GM12878 (cell line): ENCODE data around the gene BBOF1. TPM values are rescaled to one million over a fixed set of nuclear protein-coding genes. Genes with fewer than 3 reads are reported as not detected.

Experiments
- ATAC-seq: fragments of 200-7000 bp; cut with Tn5 transposase; 3 replicates; pipeline ENCODE4 v1.9.1; 2020; ENCODE audit warnings: mild to moderate bottlenecking, moderate library complexity
- BruUV-seq: library from RNA; stranded (reverse); fragments of 400-500 nt; replicated peaks from 2 replicates; lab custom pipeline; 2021; lab: Mats Ljungman, UMichigan
- CTCF ChIA-PET: fragments of 300-600 bp; sonication (Branson Sonifier 250); formaldehyde crosslinking; extraction: SDS; loops from one replicate; lab custom pipeline; 2021; ENCODE audit warnings: inconsistent platforms; lab: Yijun Ruan, JAX
- POLR2A ChIA-PET: fragments of 350-600 bp; formaldehyde crosslinking; extraction: SDS; loops from one replicate; lab custom pipeline; 2021; ENCODE audit warnings: inconsistent platforms; lab: Charles Lee
- RAD21 ChIA-PET: fragments of 300-600 bp; sonication (Branson Sonifier 250); formaldehyde crosslinking; loops from one replicate; lab custom pipeline; 2023; ENCODE audit warnings: antibody characterized with exemption; ENCODE audit not compliant: unreplicated experiment; lab: Charles Lee
- SMC1A ChIA-PET: fragments of 300-600 bp; sonication (Branson Sonifier 250); formaldehyde crosslinking; loops from one replicate; lab custom pipeline; 2023; ENCODE audit not compliant: unreplicated experiment, uncharacterized antibody; lab: Charles Lee
- DNase-seq: peaks from one replicate; pipeline ENCODE4 v3.0.0-alpha.2; 2011; ENCODE audit warnings: low read depth, low spot score
- FAIRE-seq: peaks from 3 replicates; lab custom pipeline; 2011; peaks lifted over from hg19 to GRCh38; lab: Jason Lieb, UNC
- H2AFZ ChIP-seq: 2 replicates; pipeline ENCODE4 v1.6.0; 2011; ENCODE audit warnings: low read depth, low read length, control low read depth; ENCODE audit not compliant: control insufficient read depth
- H3K27ac ChIP-seq: 2 replicates; pipeline ENCODE4 v1.5.1; 2011; ENCODE audit warnings: control low read depth; ENCODE audit not compliant: control insufficient read depth, insufficient read depth
- H3K27me3 ChIP-seq, 2 experiments: replicated peaks in 1 of 2; 2 replicates each; pipeline versions ENCODE4 v1.6.0 to v1.6.1; 2011; ENCODE audit warnings: low read length in 1 of 2; ENCODE audit not compliant: control insufficient read depth in 2 of 2, insufficient read depth in 2 of 2
- H3K36me3 ChIP-seq, 2 experiments: 2 replicates each; pipeline ENCODE4 v1.5.1; 2011; ENCODE audit warnings: low read length in 1 of 2; ENCODE audit not compliant: control insufficient read depth in 2 of 2, insufficient read depth in 2 of 2
- H3K4me1 ChIP-seq: 2 replicates; pipeline ENCODE4 v1.6.1; 2011; ENCODE audit warnings: mild to moderate bottlenecking, low read length, moderate library complexity, mixed read lengths; ENCODE audit not compliant: control insufficient read depth, insufficient read depth
- H3K4me2 ChIP-seq: 2 replicates; pipeline ENCODE4 v1.6.0; 2011; ENCODE audit warnings: control low read depth; ENCODE audit not compliant: control insufficient read depth, insufficient read depth
- H3K4me3 ChIP-seq: fragments of 200-600 bp; sonication (generic); 2 replicates; pipeline ENCODE4 v1.5.1; 2016
- H3K79me2 ChIP-seq: 2 replicates; pipeline ENCODE4 v1.6.0; 2011; ENCODE audit warnings: low read length; ENCODE audit not compliant: control insufficient read depth, insufficient read depth
- H3K9ac ChIP-seq: 2 replicates; pipeline ENCODE4 v1.8.0; 2011; ENCODE audit warnings: low read length, control low read depth, mixed read lengths; ENCODE audit not compliant: control insufficient read depth, insufficient read depth
- H3K9me3 ChIP-seq: replicated peaks from 3 replicates; pipeline ENCODE4 v1.5.1; 2011; ENCODE audit warnings: mild to moderate bottlenecking, low read length; ENCODE audit not compliant: control insufficient read depth, insufficient read depth
- H4K20me1 ChIP-seq: 2 replicates; pipeline ENCODE4 v1.6.0; 2011; ENCODE audit not compliant: control insufficient read depth, insufficient read depth
- BCLAF1 ChIP-seq: fragments of 450-650 bp; IDR thresholded peaks from 2 replicates; pipeline ENCODE4 v1.6.1; 2017; ENCODE audit warnings: antibody characterized with exemption, mild to moderate bottlenecking, moderate library complexity
- CHD1 ChIP-seq: IDR thresholded peaks from 2 replicates; pipeline ENCODE4 v1.6.1; 2012; ENCODE audit warnings: low read depth, low read length, improper control_type of control experiment
- DPF2 ChIP-seq: fragments of 450-650 bp; IDR thresholded peaks from 2 replicates; pipeline ENCODE4 v1.6.1; 2017; ENCODE audit warnings: mild to moderate bottlenecking
- GABPA ChIP-seq: IDR thresholded peaks from 2 replicates; pipeline ENCODE4 v1.6.1; 2014; ENCODE audit warnings: antibody characterized with exemption, low read depth, mild to moderate bottlenecking, inconsistent platforms
- IRF3 ChIP-seq: fragments of 450-650 bp; IDR thresholded peaks from 2 replicates; pipeline ENCODE4 v1.6.1; 2014; ENCODE audit warnings: mild to moderate bottlenecking
- MEF2A ChIP-seq: IDR thresholded peaks from 2 replicates; pipeline ENCODE4 v1.6.1; 2011; ENCODE audit warnings: low read depth, mild to moderate bottlenecking, low read length, moderate library complexity; ENCODE audit not compliant: insufficient read depth
- NFXL1 ChIP-seq: fragments of 450-650 bp; IDR thresholded peaks from 2 replicates; pipeline ENCODE4 v1.6.1; 2017; ENCODE audit warnings: antibody characterized with exemption, mild to moderate bottlenecking, borderline replicate concordance
- RBBP5 ChIP-seq: fragments of 200-600 bp; sonication (generic); conservative IDR thresholded peaks from 2 replicates; pipeline ENCODE4 v1.6.1; 2016
- RELA ChIP-seq: fragments of 450-650 bp; IDR thresholded peaks from 2 replicates; pipeline ENCODE4 v1.8.0; 2014; ENCODE audit warnings: borderline replicate concordance; ENCODE audit not compliant: partially characterized antibody
- YY1 ChIP-seq: IDR thresholded peaks from 2 replicates; pipeline ENCODE4 v1.6.1; 2011; ENCODE audit warnings: low read depth, mild to moderate bottlenecking, low read length
- ZNF217 ChIP-seq: fragments of 450-650 bp; IDR thresholded peaks from 2 replicates; pipeline ENCODE4 v1.6.1; 2017; ENCODE audit warnings: antibody characterized with exemption, mild to moderate bottlenecking
- WGBS: methylation state at CpG from one replicate; pipeline ENCODE4 v1.1.6; 2016; ENCODE audit warnings: low lambda C conversion rate; ENCODE audit not compliant: insufficient replicate concordance, insufficient coverage; ENCODE audit errors: missing lambda C conversion rate; 5-methylcytosine and 5-hydroxymethylcytosine counted together
- in situ Hi-C: fragments of 300-500 bp; cut with MboI; formaldehyde crosslinking; loops from 9 replicates; pipeline ENCODE4 v1.14.3; 2018; ENCODE audit warnings: mixed read lengths
- intact Hi-C: fragments of 100-400 bp; cut with micrococcal nuclease; formaldehyde crosslinking; loops from one replicate; pipeline ENCODE4 v1.14.2; 2022; ENCODE audit not compliant: unreplicated experiment
- polyA plus RNA-seq, 11 experiments: library from polyadenylated mRNA; depleted of rRNA in 4 of 11; unstranded in 6 of 11; stranded (reverse) in 5 of 11; fragments of >200 nt; fragmentation: Nextera tagmentation in 4 of 11; fragmentation: Illumina TruSeq in 1 of 11; extraction: Ambion mirVana in 4 of 11; extraction: Trizol in 1 of 11; gene quantifications; 1 replicate in 1 of 11; 2 replicates in 10 of 11; pipeline versions ENCODE4 v1.2.1 to v1.2.3, GENCODE V29; 2011 to 2016; ENCODE audit warnings: inconsistent platforms in 2 of 11, missing spikeins in 2 of 11, low read depth in 1 of 11
- total RNA-seq, 4 experiments: library from RNA; depleted of rRNA in 3 of 4; stranded (reverse); fragments of >200 nt in 3 of 4; fragmentation: Illumina TruSeq in 1 of 4; extraction: Trizol in 1 of 4; gene quantifications; 2 replicates each; pipeline versions ENCODE4 v1.2.1 to v1.2.3, GENCODE V29; 2013 to 2021

Gene BBOF1
- total and polyA plus RNA-seq, 10 of the 15 experiments (the other 5 are each of a cell fraction or from before 2014, with no cell fraction given): 0.50 to 2.6 (median 0.79) TPM

GRCh38 chr14:74062809-74063150, 43.6 kb downstream of the BBOF1 start:
- Histone ChIP-seq H3K36me3 (no peaks in the 10 kb centered on the region; a peak in 1 of 4 replicates), H4K20me1 (no peaks in the 10 kb centered on the region), H3K4me1 (no peaks in the 10 kb centered on the region), H3K4me2 (no peak overlapping the region), H3K9me3 (no peaks in the 10 kb centered on the region), H3K27ac (no peak overlapping the region), H3K9ac (no peak overlapping the region), H3K79me2 (no peaks in the 10 kb centered on the region), H2AFZ (no peak overlapping the region), H3K4me3 (no peak overlapping the region), H3K27me3 (no peaks in the 10 kb centered on the region)
- TF ChIP-seq YY1 (no peak), NFXL1 (no peak), RBBP5 (no peak)
- POLR2A ChIA-PET: no interaction called here
- FAIRE-seq (no peak), DNase-seq (no peak), ATAC-seq (peak; percentile 43; the same call in 2 of the 3 replicates)
- in situ Hi-C loops (no loop called here), intact Hi-C loops (no loop called here)
- BruUV-seq: no TSS peak
- CTCF ChIA-PET: interaction anchor here (2.3 kb wide), 1 partner anchor 24 kb away, joined by 9 read pairs; no protein-coding TSS in a partner anchor
- RAD21 ChIA-PET: no interaction called here
- WGBS: 96% methylated on average over 2 of the region's 2 CpGs
- SMC1A ChIA-PET: no interaction called here

- in situ Hi-C loops: no loop called here
- H3K4me2 ChIP-seq: no peak overlapping the region
- no peaks in the 10 kb centered on the region for H3K9me3 ChIP-seq
- FAIRE-seq: no peak
- TF ChIP-seq CHD1 (no peak), MEF2A (no peak), BCLAF1 (no peak), GABPA (no peak), IRF3 (no peak), DPF2 (no peak), RELA (no peak), ZNF217 (no peak)
- TF ChIP-seq, all 136 proteins: peak for 0
- Histone ChIP-seq H3K4me3 (no peak overlapping the region), H3K36me3 (no peaks in the 10 kb centered on the region; a peak in 1 of 4 replicates), H3K4me1 (no peaks in the 10 kb centered on the region), H3K79me2 (no peaks in the 10 kb centered on the region), H3K27me3 (no peaks in the 10 kb centered on the region), H4K20me1 (no peaks in the 10 kb centered on the region), H3K9ac (no peak overlapping the region), H3K27ac (no peak overlapping the region), H2AFZ (no peak overlapping the region)
- no peak for ATAC-seq
- intact Hi-C loops: no loop called here
- RAD21 ChIA-PET: no interaction called here
- CTCF ChIA-PET: no interaction called here
- SMC1A ChIA-PET: interaction anchor here (0.8 kb wide), 1 partner anchor 9 kb away, joined by 3 read pairs; no protein-coding TSS in a partner anchor
- no peak for DNase-seq
- BruUV-seq: no TSS peak
- POLR2A ChIA-PET: no interaction called here
These were observed 45.3 kb downstream of the BBOF1 start for GRCh38 chr14:74064426-74064825.
